Tibial artery (tissue), 4 donors: ENCODE data around the gene ABCC1.

Source experiments
- DNase-seq, 2 donors: peaks; one replicate each; pipeline ENCODE4 v3.0.0-alpha.2; 2019
- H3K27ac ChIP-seq, 2 donors: fragments of 200-600 bp; sonication (generic) in 1 of 2; 1 replicate in 1 of 2; 2 replicates in 1 of 2; pipeline ENCODE4 v1.5.1; 2018 to 2019; ENCODE audit warnings: mild to moderate bottlenecking in 1 of 2
- H3K27me3 ChIP-seq, 2 donors: fragments of 200-600 bp; sonication (generic) in 1 of 2; one replicate each; pipeline versions ENCODE4 v1.5.1 to v1.6.0; 2016 to 2019
- H3K36me3 ChIP-seq, 3 donors: fragments of 200-600 bp; sonication (generic) in 2 of 3; one replicate each; pipeline ENCODE4 v1.5.1; 2016 to 2019; ENCODE audit warnings: mild to moderate bottlenecking in 2 of 3
- H3K4me1 ChIP-seq, 4 donors: fragments of 200-600 bp; sonication (generic) in 2 of 4; 1 replicate in 3 of 4; 2 replicates in 1 of 4; pipeline ENCODE4 v1.5.1; 2016 to 2019
- H3K4me3 ChIP-seq, 2 donors: fragments of 200-600 bp; sonication (generic) in 1 of 2; 1 replicate in 1 of 2; 2 replicates in 1 of 2; pipeline ENCODE4 v1.5.1; 2018 to 2019; ENCODE audit warnings: mild to moderate bottlenecking in 2 of 2
- H3K9me3 ChIP-seq, 3 donors: fragments of 200-600 bp; sonication (generic) in 1 of 3; one replicate each; pipeline ENCODE4 v1.5.1; 2016 to 2019
- intact Hi-C: fragments of 100-400 bp; cut with DNase I; formaldehyde crosslinking; loops from one replicate; pipeline ENCODE4 v1.15.0; 2023; ENCODE audit warnings: low total_unique reads
- TF ChIP-seq, protein P1 (sequence below), 2 experiments: fragments of 200-600 bp in 1 of 2; fragments of 450-650 bp in 1 of 2; IDR thresholded peaks; one replicate each; pipeline ENCODE4 v1.5.1; 2017 to 2019; ENCODE audit warnings: antibody characterized with exemption in 2 of 2, mild to moderate bottlenecking in 1 of 2, moderate library complexity in 1 of 2

Gene ABCC1

GRCh38 chr16:15948532-15949209 is 745 bp upstream of the ABCC1 start:
- intact Hi-C loops = loop anchor here (5.0 kb wide), 1 partner anchor 139 kb away; no protein-coding TSS in a partner anchor
- Histone ChIP-seq H3K4me1 (peaks cover 0 to 46% (median 28%) of the 10 kb centered on the region in 4 donors), H3K27me3 (no peaks in the 10 kb centered on the region), H3K4me3 (peak overlapping the region; percentile 83 to 93), H3K36me3 (no peaks in the 10 kb centered on the region), H3K27ac (peak overlapping the region; percentile 57 to 73), H3K9me3 (no peaks in the 10 kb centered on the region)
- no peak for DNase-seq
- TF ChIP-seq, protein P1, sequence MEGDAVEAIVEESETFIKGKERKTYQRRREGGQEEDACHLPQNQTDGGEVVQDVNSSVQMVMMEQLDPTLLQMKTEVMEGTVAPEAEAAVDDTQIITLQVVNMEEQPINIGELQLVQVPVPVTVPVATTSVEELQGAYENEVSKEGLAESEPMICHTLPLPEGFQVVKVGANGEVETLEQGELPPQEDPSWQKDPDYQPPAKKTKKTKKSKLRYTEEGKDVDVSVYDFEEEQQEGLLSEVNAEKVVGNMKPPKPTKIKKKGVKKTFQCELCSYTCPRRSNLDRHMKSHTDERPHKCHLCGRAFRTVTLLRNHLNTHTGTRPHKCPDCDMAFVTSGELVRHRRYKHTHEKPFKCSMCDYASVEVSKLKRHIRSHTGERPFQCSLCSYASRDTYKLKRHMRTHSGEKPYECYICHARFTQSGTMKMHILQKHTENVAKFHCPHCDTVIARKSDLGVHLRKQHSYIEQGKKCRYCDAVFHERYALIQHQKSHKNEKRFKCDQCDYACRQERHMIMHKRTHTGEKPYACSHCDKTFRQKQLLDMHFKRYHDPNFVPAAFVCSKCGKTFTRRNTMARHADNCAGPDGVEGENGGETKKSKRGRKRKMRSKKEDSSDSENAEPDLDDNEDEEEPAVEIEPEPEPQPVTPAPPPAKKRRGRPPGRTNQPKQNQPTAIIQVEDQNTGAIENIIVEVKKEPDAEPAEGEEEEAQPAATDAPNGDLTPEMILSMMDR (IDR thresholded peaks at IDR 0.05) = no peak

GRCh38 chr16:15950161-15950854 is 892 bp downstream of the ABCC1 start:
- Histone ChIP-seq H3K4me1 (peaks cover 0 to 63% (median 28%) of the 10 kb centered on the region in 4 donors), H3K27me3 (no peaks in the 10 kb centered on the region), H3K27ac (peak overlapping the region; percentile 74 to 87), H3K36me3 (no peaks in the 10 kb centered on the region), H3K4me3 (peak overlapping the region; percentile 83 to 93), H3K9me3 (no peaks in the 10 kb centered on the region)
- intact Hi-C loops = loop anchor here (5.0 kb wide), 1 partner anchor 67 kb away; no protein-coding TSS in a partner anchor
- TF ChIP-seq, protein P1 (IDR thresholded peaks at IDR 0.05) = no peak
- DNase-seq = peak; percentile 44 to 68

- H3K27me3 ChIP-seq = no peaks in the 10 kb centered on the region
- TF ChIP-seq, protein P1 (IDR thresholded peaks at IDR 0.05) = no peak
- H3K4me3 ChIP-seq = peak overlapping the region; percentile 83 to 93
- H3K9me3 ChIP-seq = no peaks in the 10 kb centered on the region
- intact Hi-C loops = loop anchor here (5.0 kb wide), 1 partner anchor 66 kb away; no protein-coding TSS in a partner anchor
- H3K36me3 ChIP-seq = no peaks in the 10 kb centered on the region
- H3K27ac ChIP-seq = peak overlapping the region; percentile 74 to 87
- no peak for DNase-seq
- peaks cover 0 to 66% (median 28%) of the 10 kb centered on the region in 4 donors for H3K4me1 ChIP-seq
Measured at GRCh38 chr16:15950869-15951268, 1.5 kb downstream of the ABCC1 start.

- intact Hi-C loops = loop anchor here (5.0 kb wide), 1 partner anchor 65 kb away; no protein-coding TSS in a partner anchor
- H3K27ac ChIP-seq = peak overlapping the region; percentile 50 to 74
Measured at GRCh38 chr16:15951852-15952251, 2.4 kb downstream of the ABCC1 start.

DNA sequence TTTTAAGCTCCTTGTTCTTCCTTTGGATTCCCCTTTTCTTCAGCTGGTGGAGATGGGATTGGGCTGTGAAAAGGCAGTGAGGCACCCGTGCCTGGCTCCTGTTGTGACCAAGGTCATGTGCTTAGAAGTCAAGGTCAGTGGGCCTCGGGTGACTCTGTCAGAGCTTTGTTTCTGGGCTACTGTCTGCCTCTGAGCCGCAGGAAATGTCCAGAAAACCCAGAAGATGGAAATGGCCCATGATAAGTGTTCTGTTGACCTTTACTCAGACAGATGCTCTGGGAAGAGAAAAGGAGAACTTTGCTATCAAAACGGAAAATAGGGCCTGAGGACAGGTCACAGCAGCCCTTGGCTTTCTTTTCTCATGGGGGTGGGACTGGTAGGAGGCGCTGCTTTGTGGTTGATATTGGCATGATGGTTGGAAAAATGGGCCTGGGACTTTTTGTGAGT is 2.9 kb downstream of the ABCC1 start:
- H3K27me3 ChIP-seq = no peaks in the 10 kb centered on the region
- intact Hi-C loops = loop anchor here (5.0 kb wide), 1 partner anchor 65 kb away; no protein-coding TSS in a partner anchor
- DNase-seq = peak in 1 of 2 donors; percentile 38
- H3K4me3 ChIP-seq = peak overlapping the region in 1 of 2 donors; percentile 8
- peaks cover 0 to 57% (median 22%) of the 10 kb centered on the region in 4 donors for H3K4me1 ChIP-seq
- no peaks in the 10 kb centered on the region for H3K9me3 ChIP-seq
- TF ChIP-seq, protein P1 (IDR thresholded peaks at IDR 0.05) = no peak
- H3K36me3 ChIP-seq = no peaks in the 10 kb centered on the region
- peak overlapping the region; percentile 50 to 74 for H3K27ac ChIP-seq

More at GRCh38 chr16:15951852-15952251, 2.4 kb downstream of the ABCC1 start:
- Histone ChIP-seq H3K27me3 (no peaks in the 10 kb centered on the region), H3K36me3 (no peaks in the 10 kb centered on the region), H3K4me1 (peaks cover 0 to 57% (median 23%) of the 10 kb centered on the region in 4 donors), H3K9me3 (no peaks in the 10 kb centered on the region), H3K4me3 (peak overlapping the region in 1 of 2 donors; percentile 8)
- TF ChIP-seq, protein P1 (IDR thresholded peaks at IDR 0.05) = no peak
- DNase-seq = no peak
